Keratinocyte (primary cell): ENCODE results near the gene HECTD4. TPM values are rescaled to one million over a fixed set of nuclear protein-coding genes. Genes with fewer than 3 reads are reported as not detected.

ENCODE experiments used
- DNase-seq: peaks from one replicate; pipeline ENCODE4 v3.0.0-alpha.2; 2011; ENCODE audit warnings: low read depth, missing footprints, low spot score
- FAIRE-seq: peaks from 2 replicates; lab custom pipeline; 2011; peaks lifted over from hg19 to GRCh38; lab: Jason Lieb, UNC
- H2AFZ ChIP-seq: 2 replicates; pipeline ENCODE4 v1.6.0; 2012; ENCODE audit warnings: low read length, control low read depth, inconsistent platforms; ENCODE audit not compliant: control insufficient read depth
- H3K27ac ChIP-seq: 2 replicates; pipeline ENCODE4 v1.5.1; 2011; ENCODE audit warnings: low read length; ENCODE audit not compliant: control insufficient read depth, insufficient read depth
- H3K27me3 ChIP-seq: 3 replicates; pipeline ENCODE4 v1.6.0; 2011; ENCODE audit warnings: low read length; ENCODE audit not compliant: control insufficient read depth, insufficient read depth; ENCODE audit errors: extremely low read depth
- H3K36me3 ChIP-seq, 2 experiments: 2 replicates in 1 of 2; 3 replicates in 1 of 2; pipeline ENCODE4 v1.5.1; 2011; ENCODE audit warnings: low read length in 2 of 2, mild to moderate bottlenecking in 1 of 2; ENCODE audit not compliant: control insufficient read depth in 2 of 2, insufficient read depth in 2 of 2; ENCODE audit errors: extremely low read depth in 1 of 2
- H3K4me1 ChIP-seq: 3 replicates; pipeline ENCODE4 v1.5.1; 2011; ENCODE audit warnings: low read length; ENCODE audit not compliant: control insufficient read depth, insufficient read depth; ENCODE audit errors: extremely low read depth
- H3K4me2 ChIP-seq: 3 replicates; pipeline ENCODE4 v1.6.0; 2011; ENCODE audit warnings: low read depth, low read length; ENCODE audit not compliant: control insufficient read depth, insufficient read depth; ENCODE audit errors: extremely low read depth
- H3K4me3 ChIP-seq, 3 experiments: fragments of 200-600 bp in 1 of 3; sonication (generic) in 1 of 3; 2 replicates in 2 of 3; 3 replicates in 1 of 3; pipeline ENCODE4 v1.5.1; 2011 to 2016; ENCODE audit warnings: low read length in 3 of 3, mild to moderate bottlenecking in 3 of 3, control low read depth in 2 of 3, inconsistent platforms in 1 of 3, low read depth in 1 of 3, mixed read lengths in 1 of 3, mixed run types in 1 of 3, moderate library complexity in 1 of 3; ENCODE audit not compliant: control insufficient read depth in 2 of 3, insufficient read depth in 2 of 3; ENCODE audit errors: extremely low read depth in 1 of 3
- H3K79me2 ChIP-seq: 2 replicates; pipeline ENCODE4 v1.6.0; 2012; ENCODE audit warnings: low read length; ENCODE audit not compliant: control insufficient read depth, insufficient read depth
- H3K9ac ChIP-seq: 3 replicates; pipeline ENCODE4 v1.6.0; 2011; ENCODE audit warnings: low read length; ENCODE audit not compliant: control insufficient read depth, insufficient read depth; ENCODE audit errors: extremely low read depth
- H3K9me1 ChIP-seq: 3 replicates; pipeline ENCODE4 v1.6.0; 2011; ENCODE audit warnings: low read length; ENCODE audit not compliant: control insufficient read depth, insufficient read depth; ENCODE audit errors: extremely low read depth
- H3K9me3 ChIP-seq: 2 replicates; pipeline ENCODE4 v1.5.1; 2012; ENCODE audit warnings: low read depth, low read length; ENCODE audit not compliant: control insufficient read depth
- H4K20me1 ChIP-seq: 3 replicates; pipeline ENCODE4 v1.6.0; 2011; ENCODE audit warnings: low read length; ENCODE audit not compliant: control insufficient read depth, insufficient read depth; ENCODE audit errors: extremely low read depth
- CTCF ChIP-seq, 3 experiments: IDR thresholded peaks in 1 of 3; conservative IDR thresholded peaks in 1 of 3; optimal IDR thresholded peaks in 1 of 3; 2 replicates in 2 of 3; 3 replicates in 1 of 3; pipeline versions ENCODE3 to v1.5.1; 2011; ENCODE audit warnings: low read length in 3 of 3, mild to moderate bottlenecking in 3 of 3, moderate library complexity in 2 of 3, control low read depth in 1 of 3, inconsistent platforms in 1 of 3; ENCODE audit not compliant: insufficient read depth in 2 of 3; ENCODE audit errors: extremely low read depth in 1 of 3
- EZH2 ChIP-seq: IDR thresholded peaks from one replicate; pipeline ENCODE4 v1.6.1; 2012; ENCODE audit warnings: inconsistent platforms, mild to moderate bottlenecking, low read length, moderate library complexity
- dilution Hi-C: fragments of 300-500 bp; cut with MboI; formaldehyde crosslinking; loops from one replicate; pipeline ENCODE4 v1.7.0; 2020; ENCODE audit warnings: low sequenced_read_pairs; ENCODE audit not compliant: extremely low pct_ligation_motif_present
- polyA plus RNA-seq, 5 experiments: library from polyadenylated mRNA; depleted of rRNA in 3 of 5; stranded (reverse) in 3 of 5; stranded (forward) in 1 of 5; unstranded in 1 of 5; fragments of >200 nt; gene quantifications; 1 replicate in 1 of 5; 2 replicates in 3 of 5; 3 replicates in 1 of 5; pipeline versions ENCODE4 v1.2.1 to v1.2.3, GENCODE V29; 2011 to 2012; ENCODE audit warnings: missing spikeins in 2 of 5, low read depth in 1 of 5, low replicate concordance in 1 of 5

Gene HECTD4
- polyA plus RNA-seq, 1 donor (not counting 4 experiments of a cell fraction or from before 2014, with no cell fraction given), result 7.5 TPM

DNA sequence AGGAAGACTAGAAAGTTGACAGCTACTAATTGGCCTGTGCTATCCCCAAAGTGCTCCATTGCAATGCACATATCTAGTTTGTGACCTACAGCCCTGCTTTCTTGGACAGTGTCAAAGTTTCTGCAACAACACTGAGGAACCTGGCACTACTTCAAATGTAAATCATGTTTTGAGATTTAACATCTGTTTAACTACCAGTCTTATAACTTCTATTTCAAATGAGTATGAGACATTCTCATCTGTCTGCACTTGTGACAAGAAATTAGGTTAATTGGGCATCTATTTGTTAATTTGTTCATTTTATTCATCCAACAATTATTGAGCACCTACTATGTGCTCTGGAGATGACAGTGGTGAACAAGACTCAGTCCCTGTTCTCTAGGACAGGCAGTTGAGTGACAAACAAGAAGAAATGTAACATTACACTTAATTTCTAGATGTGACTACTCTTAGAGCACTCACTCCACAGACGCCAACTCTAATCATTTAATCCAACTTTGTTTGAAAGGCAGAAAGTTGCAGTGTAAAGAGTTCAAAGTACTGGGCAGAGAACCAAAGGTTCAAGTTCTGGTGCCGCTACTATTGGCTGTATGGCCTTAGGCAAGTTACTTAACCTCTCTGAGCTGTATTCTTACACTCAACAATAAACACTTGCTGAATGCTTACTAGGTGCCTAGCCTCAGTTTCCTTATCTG, 74.8 kb downstream of the HECTD4 start:
- Histone ChIP-seq H4K20me1 (no peaks in the 10 kb centered on the region), H3K4me3 (no peak overlapping the region), H3K36me3 (peaks cover 3 to 9% of the 10 kb centered on the region in 2 experiments), H3K9ac (no peak overlapping the region), H3K79me2 (no peaks in the 10 kb centered on the region), H3K9me3 (no peaks in the 10 kb centered on the region), H3K4me1 (peaks cover 11% of the 10 kb centered on the region), H3K9me1 (no peaks in the 10 kb centered on the region), H3K27ac (no peak overlapping the region), H2AFZ (no peak overlapping the region), H3K27me3 (no peaks in the 10 kb centered on the region), H3K4me2 (no peak overlapping the region)
- FAIRE-seq (no peak), DNase-seq (no peak)
- TF ChIP-seq EZH2 (no peak), CTCF (optimal IDR thresholded peaks at IDR 0.05 in 1 of 3, IDR thresholded peaks at IDR 0.05 in 1 of 3, conservative IDR thresholded peaks at IDR 0.05 in 1 of 3; ENCODE audit: extremely low read depth in 1 of 3, insufficient read depth in 2 of 3, low read length in 3 of 3) (no peak)
- dilution Hi-C loops, result no loop called here

DNA sequence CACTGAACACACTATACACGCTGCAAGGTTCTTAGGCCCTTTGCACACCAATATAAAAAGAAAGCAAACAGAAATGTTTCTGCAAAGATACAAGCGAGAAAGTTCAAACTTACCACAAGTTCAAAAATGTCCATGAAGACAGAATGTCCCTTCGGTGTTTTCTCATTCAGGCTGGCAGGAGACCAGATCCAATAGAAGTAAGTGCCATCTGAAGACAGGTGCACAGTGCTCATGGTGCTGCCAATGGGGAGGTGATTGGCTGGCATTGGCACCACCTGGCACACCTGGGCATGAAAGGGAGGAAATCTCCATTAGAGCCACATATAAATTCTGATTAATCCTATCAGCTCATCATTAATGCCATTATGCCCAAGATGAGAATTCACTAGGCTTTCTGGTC, 76.3 kb downstream of the HECTD4 start:
- no peaks in the 10 kb centered on the region for H3K9me3 ChIP-seq
- H3K79me2 ChIP-seq, result no peaks in the 10 kb centered on the region
- no peak for TF ChIP-seq EZH2
- TF ChIP-seq CTCF (optimal IDR thresholded peaks at IDR 0.05 in 1 of 3, IDR thresholded peaks at IDR 0.05 in 1 of 3, conservative IDR thresholded peaks at IDR 0.05 in 1 of 3; ENCODE audit: extremely low read depth in 1 of 3, insufficient read depth in 2 of 3, low read length in 3 of 3), result no peak
- H3K27ac ChIP-seq, result no peak overlapping the region
- no peaks in the 10 kb centered on the region for H4K20me1 ChIP-seq
- no peak for FAIRE-seq
- no peaks in the 10 kb centered on the region for H3K9me1 ChIP-seq
- dilution Hi-C loops, result no loop called here
- peaks cover 3 to 9% of the 10 kb centered on the region in 2 experiments for H3K36me3 ChIP-seq
- no peak overlapping the region for H2AFZ ChIP-seq
- H3K4me3 ChIP-seq, result no peak overlapping the region
- H3K27me3 ChIP-seq, result no peaks in the 10 kb centered on the region
- H3K4me1 ChIP-seq, result peaks cover 13% of the 10 kb centered on the region
- no peak for DNase-seq
- no peak overlapping the region for H3K4me2 ChIP-seq
- H3K9ac ChIP-seq, result no peak overlapping the region
